GM21576 (cell line): ENCODE results near the gene GEMIN4.
"Not testable (repeated sequence)": the region's sequence is repeated elsewhere in the genome, so short reads cannot be mapped to it uniquely, and the experiment has no call there.

Source experiments
- ATAC-seq: cut with Tn5 transposase; IDR thresholded peaks from one replicate; pipeline ENCODE4 v1.9.1; 2021; ENCODE audit warnings: mild to moderate bottlenecking, moderate library complexity; ENCODE audit not compliant: unreplicated experiment

The GEMIN4 gene

GRCh38 chr17:752002-752619 lies at the start of gene GEMIN4:
Gene GEMIN4, minus strand, starts transcription at chr17:752264. Its CDS starts 122 bp downstream, at chr17:752142.
- ATAC-seq = peak; percentile 80

GRCh38 chr17:801660-802059 lies 49.6 kb upstream of the GEMIN4 start:
- no peak for ATAC-seq

GRCh38 chr17:800446-801242 lies 48.6 kb upstream of the GEMIN4 start:
- ATAC-seq = no peak

- ATAC-seq = no peak
Observed at GRCh38 chr17:799261-799660, 47.2 kb upstream of the GEMIN4 start.

- no peak for ATAC-seq
Observed at GRCh38 chr17:798246-798645, 46.2 kb upstream of the GEMIN4 start.

GRCh38 chr17:797236-797840 lies 45.3 kb upstream of the GEMIN4 start:
- no peak for ATAC-seq

- no peak for ATAC-seq
Observed at GRCh38 chr17:796609-797008, 44.5 kb upstream of the GEMIN4 start.

- ATAC-seq = no peak
Observed at GRCh38 chr17:795721-796120, 43.7 kb upstream of the GEMIN4 start.

GRCh38 chr17:795276-795675 lies 43.2 kb upstream of the GEMIN4 start:
- ATAC-seq = no peak

- ATAC-seq = no peak
Observed at GRCh38 chr17:794876-795275, 42.8 kb upstream of the GEMIN4 start.

GRCh38 chr17:792277-792676 lies 40.2 kb upstream of the GEMIN4 start:
- no peak for ATAC-seq

GRCh38 chr17:791829-792228 lies 39.8 kb upstream of the GEMIN4 start:
- ATAC-seq = no peak

- not testable (repeated sequence) for ATAC-seq
Observed at GRCh38 chr17:790874-791247, 38.8 kb upstream of the GEMIN4 start.

- not testable (repeated sequence) for ATAC-seq
Observed at GRCh38 chr17:789931-790873, 38.1 kb upstream of the GEMIN4 start.

GRCh38 chr17:789160-789840 lies 37.2 kb upstream of the GEMIN4 start:
- no peak for ATAC-seq

GRCh38 chr17:788551-788950 lies 36.5 kb upstream of the GEMIN4 start:
- ATAC-seq = no peak

- ATAC-seq = no peak
Observed at GRCh38 chr17:787641-788221, 35.7 kb upstream of the GEMIN4 start.

- not testable (repeated sequence) for ATAC-seq
Observed at GRCh38 chr17:785901-786300, 33.8 kb upstream of the GEMIN4 start.

GRCh38 chr17:784143-784542 lies 32.1 kb upstream of the GEMIN4 start:
- no peak for ATAC-seq
